Endothelial cell of umbilical vein (primary cell): ENCODE data around the gene LFNG.

Experiments used
- CTCF ChIP-seq, 2 donors: IDR thresholded peaks; 1 replicate in 1 of 2; 2 replicates in 1 of 2; pipeline ENCODE4 v1.5.1; 2011; ENCODE audit warnings: low read length in 2 of 2, mild to moderate bottlenecking in 2 of 2, moderate library complexity in 2 of 2, control low read depth in 1 of 2, inconsistent platforms in 1 of 2, low read depth in 1 of 2; ENCODE audit not compliant: insufficient read depth in 1 of 2; ENCODE audit errors: extremely low read depth in 1 of 2
- EZH2 ChIP-seq: IDR thresholded peaks from 2 replicates; pipeline ENCODE4 v1.6.1; 2012; ENCODE audit warnings: borderline replicate concordance, low read depth, mild to moderate bottlenecking, moderate library complexity, low read length, inconsistent platforms; ENCODE audit not compliant: severe bottlenecking
- JUN ChIP-seq: IDR thresholded peaks from 2 replicates; pipeline ENCODE4 v1.6.1; 2011; ENCODE audit warnings: borderline replicate concordance, low read depth; ENCODE audit not compliant: insufficient read length, insufficient read depth
- MAX ChIP-seq: IDR thresholded peaks from 2 replicates; pipeline ENCODE4 v1.6.1; 2011; ENCODE audit not compliant: insufficient read depth, insufficient read length
- POLR2A ChIP-seq: IDR thresholded peaks from 2 replicates; pipeline ENCODE4 v1.6.1; 2012; ENCODE audit warnings: low read depth, mild to moderate bottlenecking, control low read depth, low read length
- POLR2AphosphoS5 ChIP-seq: IDR thresholded peaks from 2 replicates; pipeline ENCODE4 v1.6.1; 2012; ENCODE audit warnings: low read depth, mild to moderate bottlenecking, control low read depth, low read length, moderate library complexity; ENCODE audit not compliant: insufficient read depth

- TF ChIP-seq CTCF (IDR thresholded peaks at IDR 0.05; ENCODE audit: extremely low read depth in 1 of 2, insufficient read depth in 1 of 2, low read depth in 1 of 2, low read length in 2 of 2) (no peak), POLR2A (peak; percentile 51), EZH2 (no peak), POLR2AphosphoS5 (peak; percentile 57), MAX (no peak), JUN (no peak)
These were observed 39.2 kb downstream of the LFNG start, which contains the start of gene IQCE for GRCh38 chr7:2558629-2559282.
